Lower lobe of right lung (tissue), 2 donors: ENCODE measurements around the gene NAALADL2. TPM values are rescaled to one million over a fixed set of nuclear protein-coding genes. Genes with fewer than 3 reads are reported as not detected.
"Not testable (repeated sequence)": the region's sequence is repeated elsewhere in the genome, so short reads cannot be mapped to it uniquely, and the experiment has no call there.

Experiments used
- ATAC-seq, 2 donors: fragments of 200-7000 bp; cut with Tn5 transposase; one replicate each; pipeline ENCODE4 v1.9.1; 2020 to 2022; ENCODE audit warnings: mild to moderate bottlenecking in 2 of 2, moderate library complexity in 2 of 2
- DNase-seq: peaks from one replicate; pipeline ENCODE4 v3.0.0-alpha.2; 2020
- H3K27ac ChIP-seq: fragments of 200-600 bp; one replicate; pipeline ENCODE4 v1.8.0; 2022
- H3K27me3 ChIP-seq: fragments of 200-600 bp; one replicate; pipeline ENCODE4 v1.8.0; 2022; ENCODE audit warnings: low read depth
- H3K36me3 ChIP-seq: fragments of 200-600 bp; one replicate; pipeline ENCODE4 v1.8.0; 2022; ENCODE audit warnings: mild to moderate bottlenecking
- H3K4me1 ChIP-seq: fragments of 200-600 bp; one replicate; pipeline ENCODE4 v1.8.0; 2022
- H3K4me3 ChIP-seq: fragments of 200-600 bp; one replicate; pipeline ENCODE4 v1.8.0; 2022; ENCODE audit warnings: mild to moderate bottlenecking
- H3K9me3 ChIP-seq: fragments of 200-600 bp; one replicate; pipeline ENCODE4 v1.8.0; 2022
- CTCF ChIP-seq: fragments of 200-600 bp; IDR thresholded peaks from one replicate; pipeline ENCODE4 v1.8.0; 2022; ENCODE audit warnings: antibody characterized with exemption, mild to moderate bottlenecking
- intact Hi-C: fragments of 100-400 bp; cut with DNase I; formaldehyde crosslinking; loops from one replicate; pipeline ENCODE4 v1.11.0; 2022
- total RNA-seq: library from RNA; stranded (reverse); fragmentation: NEBNext Ultra II Directional; extraction: Animal tissue kit (Norgen Biotek cat#: 25700); gene quantifications from one replicate; pipeline ENCODE4 v1.2.1, GENCODE V29; 2021
- donor health status: DM: no; HTN: yes; CAD: no; lungs with severe emphysema.

NAALADL2 gene
- total RNA-seq, 1 donor from 2014 or later: 9.8 TPM

DNA sequence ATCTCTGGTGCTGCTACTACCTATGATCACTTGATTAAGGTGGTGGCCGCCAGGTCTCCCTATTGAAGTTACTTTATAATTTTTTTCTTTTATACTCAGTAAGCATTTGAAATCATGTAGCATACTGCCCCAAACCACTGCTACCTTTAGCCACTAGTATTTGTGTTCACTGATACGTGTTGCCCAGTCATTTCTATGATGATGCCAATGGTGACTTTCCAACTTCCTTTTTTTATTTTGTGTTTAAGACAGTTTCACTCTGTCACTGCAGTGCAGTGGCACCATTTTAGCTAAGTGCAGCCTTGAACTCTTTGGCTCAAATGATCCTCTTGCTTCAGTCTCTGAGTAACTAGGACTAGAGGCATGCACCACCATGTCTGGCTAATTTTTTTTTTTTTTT is 598.2 kb downstream of the NAALADL2 start:
- no peak for DNase-seq
- Histone ChIP-seq H3K27me3 (no peaks in the 10 kb centered on the region), H3K4me1 (no peaks in the 10 kb centered on the region), H3K36me3 (no peaks in the 10 kb centered on the region), H3K4me3 (no peak overlapping the region), H3K9me3 (no peaks in the 10 kb centered on the region), H3K27ac (no peak overlapping the region)
- intact Hi-C loops: no loop called here
- no peak for TF ChIP-seq CTCF
- no peak for ATAC-seq

- DNase-seq, ATAC-seq, H3K27ac ChIP-seq, H3K36me3 ChIP-seq, intact Hi-C loops, H3K9me3 ChIP-seq, H3K4me3 ChIP-seq, H3K27me3 ChIP-seq, H3K4me1 ChIP-seq: not testable (repeated sequence)
Observed at GRCh38 chr3:175460849-175461399, 601.8 kb downstream of the NAALADL2 start.

GRCh38 chr3:175464362-175464761 is 605.2 kb downstream of the NAALADL2 start:
- Histone ChIP-seq H3K9me3 (no peaks in the 10 kb centered on the region), H3K4me1 (no peaks in the 10 kb centered on the region), H3K4me3 (no peak overlapping the region), H3K27me3 (no peaks in the 10 kb centered on the region), H3K27ac (no peak overlapping the region), H3K36me3 (no peaks in the 10 kb centered on the region)
- DNase-seq (no peak), ATAC-seq (no peak)
- TF ChIP-seq CTCF: no peak
- intact Hi-C loops: no loop called here

GRCh38 chr3:175469124-175469523 is 610.0 kb downstream of the NAALADL2 start:
- no peaks in the 10 kb centered on the region for H3K27me3 ChIP-seq
- no peak overlapping the region for H3K4me3 ChIP-seq
- no peaks in the 10 kb centered on the region for H3K9me3 ChIP-seq
- no peak for ATAC-seq
- intact Hi-C loops: no loop called here
- DNase-seq: no peak
- no peak for TF ChIP-seq CTCF
- H3K4me1 ChIP-seq: no peaks in the 10 kb centered on the region
- H3K36me3 ChIP-seq: no peaks in the 10 kb centered on the region
- no peak overlapping the region for H3K27ac ChIP-seq

GRCh38 chr3:175475765-175476164 is 616.6 kb downstream of the NAALADL2 start:
- no peaks in the 10 kb centered on the region for H3K36me3 ChIP-seq
- no peak for ATAC-seq
- intact Hi-C loops: no loop called here
- no peaks in the 10 kb centered on the region for H3K9me3 ChIP-seq
- H3K27ac ChIP-seq: no peak overlapping the region
- H3K27me3 ChIP-seq: no peaks in the 10 kb centered on the region
- H3K4me3 ChIP-seq: no peak overlapping the region
- no peak for DNase-seq
- TF ChIP-seq CTCF: no peak
- no peaks in the 10 kb centered on the region for H3K4me1 ChIP-seq

DNA sequence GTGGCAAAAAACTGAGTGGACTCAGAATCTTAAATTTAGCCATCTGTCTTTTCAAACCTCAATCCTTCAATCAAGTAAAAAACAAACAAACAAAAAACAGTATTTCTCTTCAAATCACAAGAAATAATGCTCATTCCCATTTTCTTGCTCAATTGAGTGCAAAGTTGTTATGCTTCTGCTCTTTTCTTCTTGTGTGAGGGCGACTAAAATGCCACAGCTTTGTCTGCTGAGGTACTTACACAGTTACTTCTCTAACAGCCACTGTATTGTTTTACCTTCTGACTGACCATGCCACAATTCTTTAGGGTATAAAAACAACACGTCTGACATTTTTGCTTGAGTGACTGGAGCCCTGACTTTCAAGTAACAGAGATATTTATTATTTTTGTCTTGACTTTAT is 617.4 kb downstream of the NAALADL2 start:
- no peak overlapping the region for H3K4me3 ChIP-seq
- H3K9me3 ChIP-seq: no peaks in the 10 kb centered on the region
- H3K27ac ChIP-seq: no peak overlapping the region
- intact Hi-C loops: no loop called here
- no peaks in the 10 kb centered on the region for H3K4me1 ChIP-seq
- no peak for TF ChIP-seq CTCF
- DNase-seq (no peak), ATAC-seq (no peak)
- H3K27me3 ChIP-seq: no peaks in the 10 kb centered on the region
- no peaks in the 10 kb centered on the region for H3K36me3 ChIP-seq
